HG03135 (cell line): ENCODE measurements around the gene NEK6.

Source experiments
- ATAC-seq: cut with Tn5 transposase; IDR thresholded peaks from one replicate; pipeline ENCODE4 v1.9.1; 2021; ENCODE audit warnings: mild to moderate bottlenecking, moderate library complexity; ENCODE audit not compliant: unreplicated experiment

NEK6 gene

DNA sequence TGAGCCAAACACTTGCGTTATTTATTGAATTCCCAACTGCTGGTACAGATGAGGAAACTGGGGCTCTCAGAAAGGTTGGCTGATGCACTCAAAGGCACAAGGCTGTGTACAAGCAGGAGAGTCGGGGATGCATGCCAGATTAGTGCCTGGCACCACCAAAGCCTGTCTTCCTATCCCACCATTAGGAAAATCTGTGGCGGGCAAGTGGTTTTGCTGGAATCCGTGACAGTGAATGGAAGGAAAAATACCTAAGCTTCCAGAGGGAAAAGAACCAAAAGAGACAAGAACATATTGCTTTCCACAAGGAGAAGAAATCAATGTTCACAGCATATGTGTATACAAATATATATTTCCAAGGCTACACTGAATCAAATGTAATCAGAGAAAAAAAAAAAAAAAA lies 106.4 kb downstream of the NEK6 start:
- no peak for ATAC-seq

DNA sequence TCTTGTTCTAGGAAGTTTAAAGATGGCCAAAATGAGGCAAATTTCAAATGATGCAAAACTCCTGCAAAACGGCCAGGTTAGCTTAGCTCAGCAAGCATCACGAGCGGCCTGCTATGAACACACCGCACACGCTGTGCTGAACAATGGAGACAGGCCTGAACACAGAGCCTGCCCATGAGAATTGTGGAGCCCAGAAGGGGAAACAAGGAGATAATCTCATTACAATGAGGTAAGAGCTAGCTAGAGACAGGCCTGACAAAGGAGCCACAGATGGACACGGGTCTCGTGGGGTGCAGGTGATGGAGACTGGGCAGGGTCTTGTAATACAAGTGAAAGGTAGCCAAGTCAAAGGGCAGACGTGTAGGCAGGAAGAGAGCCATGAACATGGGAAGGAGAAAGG lies 107.3 kb downstream of the NEK6 start:
- no peak for ATAC-seq

DNA sequence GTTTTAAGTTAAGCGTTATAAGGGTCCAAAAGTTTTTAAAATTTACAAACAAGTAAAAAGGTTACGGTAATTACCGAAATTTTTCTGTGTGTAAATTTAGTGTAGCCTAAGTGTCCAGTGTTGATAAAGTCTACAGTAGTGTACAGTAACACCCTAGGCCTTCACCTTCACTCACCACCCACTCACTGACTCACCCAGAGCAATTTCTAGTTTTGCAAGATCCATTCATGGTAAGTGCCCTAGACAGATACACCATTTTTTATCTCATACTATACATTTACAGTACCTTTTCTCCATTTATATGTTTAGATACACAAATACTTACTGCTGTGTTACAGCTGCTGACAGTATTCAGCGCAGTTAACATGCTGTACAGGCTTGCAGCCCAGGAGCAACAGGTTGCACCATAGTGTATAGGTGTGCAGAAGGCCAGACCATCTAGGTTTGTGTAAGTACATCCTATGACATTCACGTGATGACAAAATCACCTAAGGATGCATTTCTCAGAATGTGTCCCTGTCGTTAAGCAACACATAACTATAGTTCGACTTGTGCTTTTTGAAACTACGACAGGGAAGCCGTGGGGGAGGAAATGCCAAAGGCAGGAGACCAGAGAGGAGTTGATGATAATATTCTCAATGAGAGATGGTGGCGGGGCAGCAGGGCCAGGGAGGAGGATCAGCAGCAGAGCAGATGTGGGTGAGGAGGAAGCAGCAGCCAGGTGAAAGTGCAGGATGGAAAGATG lies 108.9 kb downstream of the NEK6 start:
- no peak for ATAC-seq

DNA sequence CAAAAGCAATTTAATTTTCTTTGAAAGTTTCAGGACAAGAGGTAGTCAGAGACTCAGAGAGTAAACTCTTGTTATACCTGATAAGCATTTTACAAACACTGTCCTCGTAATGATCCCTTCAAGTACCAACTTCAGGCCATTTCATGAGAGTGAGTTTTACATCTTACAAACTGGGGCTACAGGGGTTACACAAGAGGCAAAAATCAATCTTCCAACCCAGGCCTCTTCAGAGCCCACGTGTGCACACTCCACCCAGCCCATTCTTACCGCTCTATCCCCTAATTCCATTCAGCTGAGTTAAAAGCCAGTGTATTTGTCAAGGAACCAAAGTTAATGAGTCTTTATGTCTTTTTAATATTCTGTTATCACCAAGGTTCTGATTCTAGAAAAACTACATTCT lies 110.9 kb downstream of the NEK6 start:
- ATAC-seq = no peak

DNA sequence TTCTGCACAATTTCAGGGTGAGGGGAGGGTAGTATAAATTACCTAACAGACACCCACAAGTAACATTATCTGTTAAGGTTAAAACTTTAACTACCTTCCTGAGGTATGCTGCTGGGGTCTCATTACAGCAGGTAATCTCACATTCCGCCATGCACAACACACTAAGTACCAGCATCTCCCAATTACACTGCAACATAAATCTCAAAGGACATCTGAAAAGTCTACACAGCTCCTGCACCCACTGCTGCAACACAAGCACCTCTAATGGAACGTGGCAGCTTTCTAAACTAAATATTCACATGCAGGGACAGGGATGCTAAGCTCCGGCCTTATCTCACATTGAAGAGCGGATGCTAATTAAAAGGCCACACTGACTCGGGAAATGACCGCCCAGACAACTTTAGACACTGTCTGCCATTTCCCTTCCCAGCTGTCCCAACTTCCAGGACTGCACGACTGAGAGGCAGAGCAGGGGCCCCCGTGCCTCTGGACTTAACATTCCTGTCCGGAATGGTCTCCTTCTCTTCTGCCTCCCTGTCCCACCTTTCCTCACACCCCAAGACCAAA lies 111.6 kb downstream of the NEK6 start:
- no peak for ATAC-seq

DNA sequence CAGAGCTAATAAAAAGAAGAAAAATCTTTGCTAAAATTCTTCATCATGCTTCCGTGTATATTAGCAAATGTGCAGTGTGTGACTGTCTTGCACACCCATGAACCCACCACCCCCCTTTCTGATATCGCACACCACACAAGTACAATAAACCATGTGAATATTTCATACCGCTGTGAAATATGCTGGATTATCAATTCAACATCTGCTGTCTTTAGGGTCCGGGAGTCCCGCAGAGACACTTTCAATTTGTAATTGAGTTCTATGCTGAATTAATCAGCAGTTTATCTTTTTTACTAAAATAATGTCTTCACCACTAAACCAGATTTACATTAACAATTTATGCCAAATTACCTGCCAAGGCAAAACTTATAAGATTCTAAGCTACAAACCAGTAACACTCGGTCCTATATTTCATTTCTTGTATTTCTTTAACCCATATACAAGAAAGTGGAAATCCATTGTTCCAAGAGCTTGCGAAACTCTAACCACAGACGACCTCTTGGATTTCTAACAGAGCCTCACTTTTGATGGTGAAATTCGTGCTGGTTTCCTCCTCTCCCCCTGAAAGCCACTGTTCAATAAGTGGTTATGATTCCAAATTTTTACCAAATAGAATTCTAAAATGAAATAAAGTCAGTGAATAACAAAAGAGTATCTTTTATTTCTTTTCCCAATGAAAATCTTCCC lies 113.3 kb downstream of the NEK6 start:
- ATAC-seq = no peak

DNA sequence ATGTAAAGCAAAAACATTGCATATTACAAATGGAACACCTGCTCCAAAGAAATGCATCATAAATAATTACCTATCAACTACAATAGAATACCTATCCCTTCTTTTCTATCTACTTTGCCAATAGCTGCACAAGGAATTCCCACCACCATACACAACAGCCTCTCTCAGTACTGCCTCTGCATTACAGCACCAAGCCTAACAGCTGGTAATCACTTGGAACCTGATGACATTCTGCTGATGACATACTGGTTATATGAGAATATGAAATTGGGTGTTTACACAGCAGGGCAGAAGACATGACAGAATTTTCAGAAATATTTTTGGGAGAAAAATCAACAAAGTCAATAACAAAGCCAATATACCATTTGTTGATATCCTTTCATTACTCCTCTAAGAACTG lies 114.3 kb downstream of the NEK6 start:
- ATAC-seq = no peak

DNA sequence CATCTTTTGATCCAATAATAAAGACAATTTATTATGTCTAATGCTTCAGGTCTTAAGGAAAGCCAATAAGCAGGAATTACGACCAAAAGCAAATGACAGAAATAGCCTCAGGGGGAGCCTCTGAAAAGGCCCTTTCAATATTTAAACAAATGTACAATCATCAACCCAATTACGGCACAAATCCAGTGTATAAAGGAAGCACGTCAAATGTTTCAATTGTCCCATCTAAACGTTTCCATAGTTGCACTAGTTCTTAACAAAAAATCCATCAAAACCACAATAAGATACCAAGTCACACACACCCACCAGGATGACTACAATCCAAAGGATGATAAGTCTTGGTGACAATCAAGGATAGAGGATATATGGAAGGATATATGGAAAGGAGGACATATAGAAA lies 115.6 kb downstream of the NEK6 start:
- no peak for ATAC-seq

DNA sequence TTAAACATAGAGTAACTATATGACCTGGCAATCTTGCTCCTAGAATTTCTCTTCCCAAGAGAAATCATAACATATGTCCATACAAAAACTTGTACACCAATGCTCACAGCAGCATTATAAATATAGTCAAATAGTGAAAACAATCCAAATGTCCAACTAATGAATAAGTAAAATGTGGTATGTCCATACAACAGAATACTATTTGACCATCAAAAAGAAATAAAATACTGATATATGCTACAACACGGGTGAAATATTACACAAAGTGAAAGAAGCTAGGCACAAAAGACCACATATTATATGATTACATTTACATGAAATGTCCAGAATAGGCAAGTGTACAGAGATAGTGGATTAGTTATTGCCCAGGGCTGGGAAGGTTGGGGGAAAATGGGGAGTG lies 116.1 kb downstream of the NEK6 start:
- no peak for ATAC-seq

DNA sequence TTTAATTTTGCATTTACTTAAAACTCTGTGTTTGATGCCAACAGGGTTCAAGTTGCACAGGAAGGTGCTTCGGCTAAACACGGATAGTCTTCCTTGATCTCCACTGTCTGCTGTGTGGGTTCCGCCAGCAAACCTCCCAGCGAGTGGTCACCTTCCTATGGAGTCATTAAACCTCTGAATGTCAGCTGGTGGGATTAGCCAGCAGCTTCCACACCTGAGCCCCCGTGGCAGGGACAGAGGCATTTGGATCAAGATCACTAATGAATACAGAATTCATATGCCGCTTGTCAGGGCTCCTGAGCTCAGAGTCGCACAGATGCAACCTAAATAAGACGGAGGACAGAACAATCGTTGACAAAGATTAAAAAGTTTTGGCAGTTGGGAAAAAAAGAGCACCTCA lies 118.0 kb downstream of the NEK6 start:
- ATAC-seq = no peak

DNA sequence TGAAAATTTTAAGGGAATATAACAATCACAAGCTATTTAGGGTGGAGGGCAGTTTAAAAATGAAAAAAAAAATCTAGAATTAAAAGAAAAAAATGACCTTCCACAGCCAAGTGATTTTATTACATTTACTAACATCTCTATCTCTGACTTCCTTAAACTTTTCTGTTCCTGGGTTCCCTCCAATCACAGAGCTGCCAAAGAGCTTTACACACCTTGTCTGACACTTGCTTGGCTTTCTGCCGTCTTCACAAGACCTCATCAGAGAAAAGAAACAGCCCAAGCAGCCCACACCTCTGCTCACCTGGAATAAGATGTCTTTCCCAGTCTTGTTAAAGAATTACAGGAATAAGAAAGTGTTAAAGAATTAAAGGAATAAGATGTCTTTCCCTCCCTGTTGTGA lies 118.6 kb downstream of the NEK6 start:
- no peak for ATAC-seq

DNA sequence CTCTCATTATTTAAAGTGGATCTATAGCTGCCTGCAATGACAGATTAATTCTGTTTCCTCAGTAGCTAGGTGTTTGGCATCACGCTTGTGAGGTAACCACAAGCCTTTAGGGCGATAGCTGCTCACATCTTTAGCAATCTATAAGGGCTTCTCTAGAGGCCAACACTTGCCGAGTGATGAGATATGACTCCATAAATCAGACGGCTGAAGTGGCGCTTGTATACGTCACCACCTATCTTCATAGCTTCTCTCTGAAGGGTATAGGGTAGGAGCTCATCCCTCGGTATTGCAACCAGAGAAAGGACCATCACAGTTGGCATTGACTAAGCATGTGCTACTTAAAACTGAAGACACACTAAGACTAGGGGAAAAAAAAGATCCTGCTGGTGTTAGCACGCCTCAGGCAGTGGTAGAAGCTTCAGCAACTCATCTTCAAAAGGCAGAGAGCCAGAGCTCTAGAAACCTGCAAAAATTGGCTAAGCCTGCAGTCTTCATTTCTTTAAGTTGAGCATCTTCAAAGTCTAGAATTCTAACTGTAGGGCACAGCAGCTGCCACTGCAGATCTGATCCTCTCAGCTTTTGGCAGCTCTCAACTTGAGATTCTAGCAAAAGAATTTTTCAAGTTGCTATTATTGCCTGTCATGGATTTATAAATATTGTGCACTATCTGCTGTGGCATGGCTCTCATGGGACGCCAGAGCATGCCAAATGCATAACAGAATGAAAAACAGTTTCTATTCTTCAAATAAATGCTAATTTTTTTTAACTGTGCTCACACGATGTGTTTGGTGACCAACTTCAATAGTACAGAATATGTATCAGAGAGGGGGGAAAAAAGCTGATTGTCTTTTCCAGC lies 120.0 kb downstream of the NEK6 start:
- ATAC-seq = no peak

DNA sequence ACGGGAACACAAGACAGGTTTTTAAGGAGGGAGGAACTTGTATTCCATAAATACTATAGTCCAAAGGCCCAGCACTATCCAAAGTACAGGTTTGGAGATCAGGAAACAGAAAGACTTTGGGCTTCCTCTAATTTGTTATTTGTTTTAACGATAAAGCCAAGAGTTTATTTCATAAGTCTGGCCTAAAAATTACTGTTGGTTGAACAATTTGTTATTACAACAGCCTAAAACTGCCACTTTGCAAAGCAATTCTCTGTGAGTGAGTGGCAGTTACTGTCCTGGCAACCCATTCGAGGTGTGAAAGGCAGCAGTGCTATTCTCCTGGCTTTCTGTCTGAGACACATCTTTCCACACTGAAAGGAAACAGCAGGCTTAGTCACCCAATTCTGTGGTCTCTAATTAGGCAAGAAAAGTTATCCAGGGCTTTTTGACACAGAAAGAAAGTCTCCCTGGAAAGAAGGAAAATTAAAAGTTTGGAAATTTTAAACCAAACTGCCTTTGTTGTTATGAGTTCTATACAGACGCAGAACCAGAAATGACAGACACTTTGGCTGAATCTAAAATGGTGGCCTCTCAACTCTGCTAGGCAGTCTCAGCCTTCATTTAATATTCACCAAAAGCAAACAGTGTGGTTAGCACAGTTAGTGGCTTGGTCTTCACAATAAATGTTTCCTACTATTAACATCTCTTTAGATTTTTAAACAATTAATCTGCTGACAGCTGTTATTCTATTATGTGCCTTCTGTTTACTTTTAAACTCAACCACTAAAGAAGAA lies 123.6 kb downstream of the NEK6 start:
- no peak for ATAC-seq

DNA sequence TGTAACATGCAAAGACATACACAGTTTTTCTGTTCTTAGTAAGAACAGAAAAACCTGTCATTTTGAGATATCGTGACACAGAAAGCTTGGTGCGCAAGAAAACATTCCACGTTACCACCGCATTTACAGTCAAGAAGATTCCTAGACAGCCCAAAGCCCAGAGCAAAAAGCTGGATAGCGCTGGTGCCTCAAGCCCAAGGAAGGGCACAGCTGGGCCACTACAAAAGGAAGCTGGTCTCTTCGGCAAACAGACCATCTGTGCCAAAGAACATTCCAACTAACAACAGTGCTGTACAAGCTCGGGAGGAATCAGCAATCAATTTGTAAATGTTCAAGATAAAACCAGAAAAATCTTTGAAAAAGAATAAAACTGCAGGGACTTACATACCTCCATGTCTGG lies 126.5 kb downstream of the NEK6 start:
- no peak for ATAC-seq

DNA sequence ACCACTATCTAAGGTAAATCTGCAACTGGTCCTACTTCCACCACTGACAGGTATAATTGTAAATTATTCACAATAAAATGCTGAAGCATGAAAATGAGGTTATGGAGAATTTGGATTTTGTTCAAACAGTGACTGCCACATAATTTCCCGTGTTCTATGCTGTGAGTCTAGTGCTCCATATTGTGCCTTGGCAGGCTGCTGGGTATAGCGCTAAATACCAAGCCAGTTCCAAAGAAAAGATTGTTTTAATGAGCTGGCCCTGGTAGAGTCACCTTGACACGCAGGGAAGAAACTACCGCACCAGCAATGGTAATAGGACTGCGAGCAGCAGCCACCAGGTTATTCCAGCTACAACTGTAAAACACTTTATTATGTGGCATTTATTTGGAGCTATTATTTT lies 127.1 kb downstream of the NEK6 start:
- no peak for ATAC-seq

DNA sequence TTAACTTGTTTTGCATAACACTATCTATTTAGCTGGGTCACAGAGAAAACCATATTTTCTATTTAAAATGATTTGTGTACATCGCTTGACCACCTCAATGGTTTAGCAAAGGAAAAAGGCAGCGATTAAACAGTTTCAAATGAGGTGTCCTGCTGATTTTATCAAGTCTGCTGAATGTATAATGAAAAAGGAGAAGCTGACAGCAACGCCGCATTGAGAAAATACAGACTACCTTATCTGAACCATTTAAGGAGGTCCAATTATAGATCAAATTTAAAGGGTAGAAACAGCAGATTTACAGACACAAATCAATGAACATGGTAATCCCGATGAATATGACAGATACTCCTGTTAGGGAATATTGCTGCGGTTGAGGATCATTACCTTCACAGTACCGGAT lies 127.9 kb downstream of the NEK6 start:
- ATAC-seq = no peak

DNA sequence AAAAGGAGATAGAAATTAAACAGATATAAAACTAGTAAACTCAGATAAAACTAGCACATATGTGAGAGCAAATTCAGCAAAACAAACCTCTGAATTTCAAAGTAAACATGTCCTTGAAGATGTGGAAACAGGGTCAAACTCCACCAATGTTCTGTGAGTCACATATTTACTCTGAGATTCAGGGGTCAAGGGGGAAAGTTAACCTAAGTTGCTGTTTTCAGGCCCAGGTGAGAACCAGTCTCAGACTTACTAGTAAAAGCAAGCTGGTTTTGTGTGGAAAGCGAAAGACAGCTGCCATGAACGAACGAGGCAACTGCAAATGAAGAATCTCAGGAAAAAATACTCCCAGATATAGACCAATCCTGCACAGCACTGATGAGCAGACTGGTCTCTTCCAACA lies 128.5 kb downstream of the NEK6 start:
- ATAC-seq = no peak

DNA sequence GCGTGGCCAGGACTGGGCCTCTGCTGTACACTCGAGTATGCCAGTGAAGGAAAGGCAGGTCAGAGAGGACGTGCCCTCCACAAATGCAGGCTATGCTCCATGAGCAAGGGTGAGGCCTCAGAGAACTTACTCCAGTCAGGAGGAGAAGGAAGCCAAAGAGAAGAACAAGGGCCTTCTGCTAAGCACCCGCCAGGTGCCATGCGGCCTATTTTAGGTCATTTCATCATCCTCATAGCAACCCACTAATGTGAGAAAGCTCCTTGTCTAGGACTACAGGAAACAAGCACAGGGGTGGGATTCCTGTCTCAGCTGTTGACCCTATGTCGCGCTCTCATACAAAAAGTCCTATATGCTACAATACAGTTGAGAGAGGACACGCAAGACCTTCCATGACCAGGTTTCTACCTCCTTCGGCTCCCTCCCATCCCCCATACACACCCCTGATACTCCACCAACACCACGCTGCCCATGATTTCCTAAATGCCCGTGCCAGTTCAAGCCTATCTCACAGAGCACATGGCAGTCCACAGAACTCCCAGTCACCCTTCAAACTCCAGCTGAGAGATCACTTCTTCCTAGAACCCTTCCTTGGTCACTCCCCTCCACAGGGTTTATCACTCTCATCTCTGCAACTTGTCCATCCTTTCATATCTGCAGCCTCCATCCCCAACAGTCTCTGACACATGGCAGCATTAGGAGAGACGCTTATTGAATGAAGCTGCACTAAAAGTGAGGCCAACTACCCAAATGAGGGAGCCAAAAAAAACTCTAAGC lies 130.7 kb downstream of the NEK6 start:
- no peak for ATAC-seq

DNA sequence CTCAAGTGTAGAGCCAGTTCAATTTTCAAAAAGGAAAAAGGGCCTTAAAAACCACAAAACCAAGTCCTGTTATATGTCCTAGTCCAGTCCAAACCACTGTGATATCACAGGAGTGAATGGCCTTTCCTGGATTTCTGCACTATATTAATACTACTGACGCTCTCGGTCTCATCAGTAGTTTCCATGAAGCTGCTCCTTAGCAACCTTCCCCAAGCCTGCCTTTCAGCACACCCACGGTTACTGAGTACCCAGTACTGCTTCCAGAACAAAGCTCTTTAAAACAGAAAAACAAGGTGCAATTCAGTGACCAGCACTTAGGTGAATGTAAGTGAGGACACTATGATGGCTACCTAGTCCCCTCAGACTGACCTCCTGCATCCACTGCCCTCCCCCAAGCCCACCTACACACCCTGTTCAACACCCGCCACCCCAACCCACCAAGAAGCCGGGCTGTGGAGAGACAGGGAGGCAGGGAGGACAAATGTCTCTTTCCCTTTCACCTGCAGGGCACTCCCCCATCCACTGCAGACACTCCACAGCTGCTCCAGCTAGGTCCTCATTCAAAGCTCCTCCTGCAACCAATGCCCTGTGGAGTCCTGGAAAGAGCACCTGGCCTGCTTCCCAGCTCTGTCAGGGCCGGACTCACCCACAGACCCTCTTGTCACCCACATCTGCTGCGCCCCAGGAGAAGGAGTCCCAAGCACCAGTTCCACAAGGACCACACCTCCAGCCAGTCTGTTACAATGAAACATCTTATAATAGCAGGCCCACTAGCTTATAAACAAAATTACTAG lies 131.6 kb downstream of the NEK6 start:
- no peak for ATAC-seq
